Stimulated activated CD8-positive, alpha-beta memory T cell treated with anti-CD3 and anti-CD28 coated beads, Interleukin-7, amount 100 ng/mL, for 48 hours (primary cell): Measurements from ENCODE around the gene IGFLR1.
"Not testable (repeated sequence)": the region's sequence is repeated elsewhere in the genome, so short reads cannot be mapped to it uniquely, and the experiment has no call there.

Experiments used
- DNase-seq, 2 donors: peaks; one replicate each; pipeline ENCODE4 v3.0.0-alpha.2; 2020; ENCODE audit warnings: low read depth in 1 of 2; ENCODE audit errors: extremely low read depth in 1 of 2

IGFLR1 gene

GRCh38 chr19:35725216-35725861, 16.9 kb downstream of the IGFLR1 start:
- no peak for DNase-seq

GRCh38 chr19:35724560-35724959, 17.7 kb downstream of the IGFLR1 start:
- DNase-seq: no peak

- not testable (repeated sequence) for DNase-seq
Measured at GRCh38 chr19:35724132-35724531, 18.1 kb downstream of the IGFLR1 start.

GRCh38 chr19:35723671-35724070, 18.6 kb downstream of the IGFLR1 start:
- DNase-seq: no peak

GRCh38 chr19:35722897-35723296, 19.4 kb downstream of the IGFLR1 start:
- no peak for DNase-seq

- DNase-seq: no peak
Measured at GRCh38 chr19:35722461-35722860, 19.8 kb downstream of the IGFLR1 start.

GRCh38 chr19:35721374-35721773, 20.9 kb downstream of the IGFLR1 start:
- no peak for DNase-seq

GRCh38 chr19:35720648-35721047, 21.6 kb downstream of the IGFLR1 start:
- no peak for DNase-seq

GRCh38 chr19:35720163-35720524, 22.1 kb downstream of the IGFLR1 start:
- DNase-seq: no peak

GRCh38 chr19:35719402-35720162, 22.7 kb downstream of the IGFLR1 start:
- no peak for DNase-seq

- peak; percentile 54 to 61 for DNase-seq
Measured at GRCh38 chr19:35718345-35719041, 23.8 kb downstream of the IGFLR1 start.

- peak in 1 of 2 donors; percentile 96 for DNase-seq
Measured at GRCh38 chr19:35717665-35718344, 24.4 kb downstream of the IGFLR1 start, which contains the start of gene KMT2B. Gene KMT2B (plus strand): TSS chr19:35718003. CDS start chr19:35718019, 16 bp downstream.

- DNase-seq: peak; percentile 61 to 94
Measured at GRCh38 chr19:35716801-35717664, 25.2 kb downstream of the IGFLR1 start.

- DNase-seq: no peak
Measured at GRCh38 chr19:35715981-35716800, 26.1 kb downstream of the IGFLR1 start.

- DNase-seq: no peak
Measured at GRCh38 chr19:35715355-35715809, 26.9 kb downstream of the IGFLR1 start.

- no peak for DNase-seq
Measured at GRCh38 chr19:35714601-35715354, 27.5 kb downstream of the IGFLR1 start.

- DNase-seq: no peak
Measured at GRCh38 chr19:35713904-35714495, 28.3 kb downstream of the IGFLR1 start.

- no peak for DNase-seq
Measured at GRCh38 chr19:35713506-35713850, 28.8 kb downstream of the IGFLR1 start.
